Measurements from ENCODE around the gene NUDT17. TPM values are rescaled to one million over a fixed set of nuclear protein-coding genes. Genes with fewer than 3 reads are reported as not detected.

NUDT17 gene
- total and polyA plus RNA-seq, 9 of the 15 experiments (the other 6 are each of a cell fraction or from before 2014, with no cell fraction given) = 2.1 to 10.0 (median 6.1) TPM

- in situ Hi-C loops (cut with MboI) = no loop called here
- no peak overlapping the region for H3K4me2 ChIP-seq (ENCODE audit: insufficient read depth, low read length)
Observed at GRCh38 chr1:145884675-145885074, 39.2 kb downstream of the NUDT17 start.

More at GRCh38 chr1:145884675-145885074, 39.2 kb downstream of the NUDT17 start:
- BruUV-seq (replicated peaks) = no TSS peak
- no peak for TF ChIP-seq ZNF282 (CRISPR knock-in tag; IDR thresholded peaks at IDR 0.05)
- TF ChIP-seq HOMEZ (CRISPR knock-in tag; IDR thresholded peaks at IDR 0.05) = no peak
- TF ChIP-seq ELF1 (tag; IDR thresholded peaks at IDR 0.05) = no peak
- TF ChIP-seq CSDE1 (IDR thresholded peaks at IDR 0.05) = no peak
- TF ChIP-seq CBFA2T3 (IDR thresholded peaks at IDR 0.05) = no peak
- TF ChIP-seq SMAD4 (CRISPR knock-in tag; conservative IDR thresholded peaks at IDR 0.05) = no peak
- no peak for TF ChIP-seq RAD51 (IDR thresholded peaks at IDR 0.05; ENCODE audit: borderline replicate concordance, low read depth)
- no peak for TF ChIP-seq PHB2 (IDR thresholded peaks at IDR 0.05; ENCODE audit: low read depth)
- no peak for TF ChIP-seq ATF3 (IDR thresholded peaks at IDR 0.05)
- no peak for TF ChIP-seq ATF3 (CRISPR knock-in tag; conservative IDR thresholded peaks at IDR 0.05)
- Histone ChIP-seq H2AFZ (ENCODE audit: low read depth, low read length) (no peak overlapping the region), H4K20me1 (replicated peaks; ENCODE audit: control insufficient read depth, insufficient read depth, low read length) (no peaks in the 10 kb centered on the region), H3K9me3 (replicated peaks; ENCODE audit: control insufficient read depth, insufficient read depth, low read depth, low read length) (no peaks in the 10 kb centered on the region), H3K9ac (ENCODE audit: insufficient read depth in 1 of 2, low read depth in 2 of 2, low read length in 2 of 2) (no peak overlapping the region; a peak in 1 of 4 replicates), H3K27me3 (ENCODE audit: control insufficient read depth in 2 of 2, insufficient read depth in 2 of 2, low read length in 2 of 2) (peaks cover 7 to 10% of the 10 kb centered on the region in 2 experiments; a peak in 4 of 5 replicates), H3K79me2 (ENCODE audit: control insufficient read depth, insufficient read depth, low read length) (no peaks in the 10 kb centered on the region), H3K9me1 (ENCODE audit: control insufficient read depth, insufficient read depth, low read length) (no peaks in the 10 kb centered on the region), H3K36me3 (ENCODE audit: control insufficient read depth, insufficient read depth, low read length) (no peaks in the 10 kb centered on the region), H3K4me1 (replicated peaks in 1 of 2; ENCODE audit: control insufficient read depth in 2 of 2, insufficient read depth in 2 of 2, low read length in 2 of 2) (peaks cover 10 to 17% of the 10 kb centered on the region in 2 experiments), H3K27ac (ENCODE audit: extremely low read depth, low read depth, low read length) (no peak overlapping the region), H3K4me3 (no peak overlapping the region)
- WGBS (ENCODE audit: insufficient coverage, low coverage, missing lambda C conversion rate) = 0% methylated on average over 1 of the region's 1 CpG
- ATAC-seq = no peak
- DNase-seq (ENCODE audit: extremely low read depth in 1 of 4, low spot score in 3 of 4) = no peak
- FAIRE-seq = no peak
- ChIA-PET POLR2A (interaction anchor here (1.4 kb wide), 1 partner anchor 26 kb away, joined by 4 read pairs; the partner anchor contains the start of gene PIAS3), CTCF (ENCODE audit: low intra/inter-chr PET ratio) (no interaction called here)
- intact Hi-C loops (cut with micrococcal nuclease) = no loop called here
